HG02623 (cell line): ENCODE results near the gene POLR3B.
"Not testable (repeated sequence)": the region's sequence is repeated elsewhere in the genome, so short reads cannot be mapped to it uniquely, and the experiment has no call there.

Source experiments
- ATAC-seq: cut with Tn5 transposase; IDR thresholded peaks from one replicate; pipeline ENCODE4 v1.9.1; 2021; ENCODE audit warnings: moderate library complexity; ENCODE audit not compliant: unreplicated experiment

The POLR3B gene

GRCh38 chr12:106455111-106455510, 97.6 kb downstream of the POLR3B start:
- peak; percentile 41 for ATAC-seq

GRCh38 chr12:106459124-106459523, 101.6 kb downstream of the POLR3B start:
- ATAC-seq, result no peak

- no peak for ATAC-seq
Observed at GRCh38 chr12:106459534-106459933, 102.0 kb downstream of the POLR3B start.

DNA sequence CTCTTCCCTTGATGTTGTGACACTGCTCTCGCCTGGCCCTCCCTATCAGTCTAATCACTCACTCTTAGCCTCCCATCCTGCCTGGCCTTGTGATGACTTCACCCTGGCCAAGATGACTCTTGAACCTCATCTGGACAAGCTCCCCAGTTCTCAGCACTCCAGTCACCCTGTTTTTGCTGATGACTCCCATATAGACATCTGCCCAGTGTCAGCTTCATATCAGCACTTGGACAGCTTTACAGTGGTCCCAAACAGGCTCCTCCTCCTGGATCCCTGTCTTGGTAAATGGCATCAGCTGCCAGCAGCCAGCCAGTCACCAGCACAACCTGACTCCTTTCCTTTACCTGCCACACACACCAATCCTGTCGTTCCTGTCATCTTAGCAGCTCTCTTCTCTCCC, 104.2 kb downstream of the POLR3B start:
- ATAC-seq, result no peak

DNA sequence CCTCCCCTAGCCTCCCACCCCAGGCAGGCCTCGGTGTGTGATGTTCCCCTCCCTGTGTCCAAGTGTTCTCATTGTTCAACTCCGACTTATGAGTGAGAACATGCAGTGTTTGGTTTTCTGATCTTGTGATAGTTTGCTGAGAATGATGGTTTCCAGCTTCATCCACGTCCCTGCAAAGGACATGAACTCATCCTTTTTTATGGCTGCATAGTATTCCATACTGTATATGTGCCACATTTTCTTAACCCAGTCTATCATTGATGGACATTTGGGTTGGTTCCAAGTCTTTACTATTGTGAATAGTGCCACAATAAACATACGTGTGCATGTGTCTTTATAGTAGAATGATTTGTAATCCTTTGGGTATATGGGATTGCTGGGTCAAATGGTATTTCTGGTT, 108.1 kb downstream of the POLR3B start:
- ATAC-seq, result not testable (repeated sequence)

- ATAC-seq, result not testable (repeated sequence)
Observed at GRCh38 chr12:106475662-106476061, 118.1 kb downstream of the POLR3B start.

- ATAC-seq, result not testable (repeated sequence)
Observed at GRCh38 chr12:106477627-106478026, 120.1 kb downstream of the POLR3B start.

- no peak for ATAC-seq
Observed at GRCh38 chr12:106480251-106480650, 122.7 kb downstream of the POLR3B start.

- no peak for ATAC-seq
Observed at GRCh38 chr12:106481246-106481645, 123.7 kb downstream of the POLR3B start.

- ATAC-seq, result no peak
Observed at GRCh38 chr12:106487664-106488063, 130.1 kb downstream of the POLR3B start.

DNA sequence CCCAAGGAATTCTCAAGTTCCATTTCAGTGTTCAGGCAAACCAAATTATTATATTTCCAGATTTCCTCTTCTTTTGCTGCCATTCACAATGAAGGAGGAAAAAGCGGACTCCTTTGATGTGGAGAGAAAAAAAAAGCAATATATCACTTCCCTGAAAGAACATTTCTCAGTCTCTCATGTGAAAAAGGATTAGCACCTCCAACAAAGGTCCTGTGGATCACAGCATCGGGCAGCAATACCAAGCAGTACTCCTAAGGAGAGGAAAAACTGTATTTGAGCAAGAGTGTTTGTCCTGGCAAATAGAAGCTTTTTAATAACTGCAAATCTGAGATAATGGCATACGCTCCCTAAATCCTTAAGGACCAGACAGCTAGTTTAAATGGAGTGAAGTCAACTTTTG, 131.3 kb downstream of the POLR3B start:
- no peak for ATAC-seq

DNA sequence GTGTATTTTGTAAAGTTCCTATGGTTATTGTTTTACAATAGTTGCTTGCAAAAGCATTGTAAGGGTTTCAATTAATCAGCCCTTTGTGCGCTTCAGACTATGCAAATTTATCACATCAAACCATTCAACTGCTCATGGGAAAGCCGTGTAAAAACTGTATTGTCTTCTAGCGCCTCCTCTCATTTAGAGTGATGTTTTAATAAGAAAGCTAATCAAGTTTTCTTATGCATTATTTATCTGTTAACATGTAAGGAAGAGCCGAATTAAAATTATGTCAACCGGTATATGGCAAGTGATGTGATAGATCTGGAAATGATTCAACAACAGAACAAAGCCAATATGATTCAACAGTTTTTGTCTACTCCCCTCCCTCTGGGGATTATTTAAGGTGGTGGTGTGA, 132.7 kb downstream of the POLR3B start:
- no peak for ATAC-seq

DNA sequence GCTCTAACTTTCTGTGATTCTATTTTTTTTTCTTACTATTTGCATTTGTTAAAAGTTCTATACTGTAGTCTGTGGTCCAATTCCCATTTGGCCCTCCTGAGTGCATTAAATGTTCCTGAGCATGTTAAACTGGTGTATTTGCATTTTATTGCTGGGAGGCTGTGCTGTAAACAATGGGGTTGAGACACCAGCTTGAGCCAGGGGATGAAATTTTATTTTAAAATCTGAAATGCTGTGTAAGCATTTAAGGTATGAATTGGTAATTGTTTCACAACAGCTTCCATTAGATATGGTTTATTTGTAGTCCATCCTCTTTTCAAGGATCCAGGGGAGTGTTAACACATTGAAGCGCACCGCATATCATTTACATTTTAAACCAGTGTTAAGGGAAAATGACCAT, 135.3 kb downstream of the POLR3B start:
- no peak for ATAC-seq

- no peak for ATAC-seq
Observed at GRCh38 chr12:106493531-106493930, 136.0 kb downstream of the POLR3B start.

GRCh38 chr12:106495354-106495965, 137.9 kb downstream of the POLR3B start:
- ATAC-seq, result no peak

DNA sequence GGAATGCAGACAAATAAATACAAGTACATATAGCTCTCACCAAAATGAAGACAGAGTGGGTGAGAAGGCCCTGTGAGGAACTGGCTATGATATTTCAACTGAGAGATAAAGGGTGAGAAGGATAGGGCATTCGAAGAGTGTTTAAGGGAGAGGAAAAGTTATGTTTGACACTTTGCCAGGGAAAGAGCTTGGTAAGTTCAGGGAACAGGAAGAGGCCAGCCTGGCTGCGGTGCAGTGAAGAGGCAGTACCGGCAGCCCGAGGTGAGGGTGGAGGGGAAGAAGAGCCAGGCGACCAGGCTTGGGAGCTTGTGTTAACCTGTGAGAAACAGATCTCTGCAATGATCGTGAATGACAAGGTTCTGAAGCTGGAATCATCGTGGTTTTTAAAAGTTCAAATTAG, 140.5 kb downstream of the POLR3B start:
- no peak for ATAC-seq

DNA sequence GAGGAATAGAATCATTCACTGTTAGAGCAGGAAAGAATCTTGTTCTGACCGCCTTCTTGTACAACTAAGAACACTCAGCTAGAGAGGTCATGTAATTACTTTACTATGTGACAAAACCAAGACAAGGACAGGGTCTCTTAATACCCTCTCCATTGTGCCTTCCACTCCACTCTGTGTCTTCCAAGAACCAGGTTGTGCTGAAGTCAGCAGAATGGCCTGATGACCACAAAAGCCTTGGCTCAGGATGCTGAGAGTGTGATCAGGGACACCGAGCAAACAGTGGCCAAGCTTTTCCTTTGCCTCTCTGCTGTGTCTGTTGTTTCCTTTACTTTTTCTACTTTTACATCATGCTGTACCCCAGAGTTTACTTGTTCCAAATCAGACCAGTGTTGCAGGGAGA, 142.1 kb downstream of the POLR3B start:
- no peak for ATAC-seq

- no peak for ATAC-seq
Observed at GRCh38 chr12:106506691-106507090, 149.1 kb downstream of the POLR3B start.

- ATAC-seq, result no peak
Observed at GRCh38 chr12:106508966-106509365, 151.4 kb downstream of the POLR3B start.

GRCh38 chr12:106511365-106511764, 153.8 kb downstream of the POLR3B start:
- ATAC-seq, result no peak

DNA sequence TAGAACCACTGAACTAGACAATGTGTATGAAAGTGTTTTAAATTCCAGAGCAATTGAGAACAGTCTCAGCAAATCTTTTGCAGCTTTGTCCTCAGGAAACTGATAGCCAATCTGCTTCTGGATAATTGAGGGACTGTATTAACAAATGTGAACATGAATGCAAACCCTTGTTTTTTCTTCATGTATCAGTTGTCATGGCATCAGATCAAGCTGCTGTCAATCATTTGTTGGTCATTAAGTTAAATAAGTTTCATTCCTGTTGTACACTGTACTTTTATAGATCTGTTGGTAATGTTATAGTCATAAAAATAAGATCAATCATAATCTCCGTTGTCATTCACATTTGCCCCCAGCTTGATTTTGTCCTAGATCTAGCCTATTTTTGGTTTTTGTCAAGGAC, 159.8 kb downstream of the POLR3B start:
- no peak for ATAC-seq

DNA sequence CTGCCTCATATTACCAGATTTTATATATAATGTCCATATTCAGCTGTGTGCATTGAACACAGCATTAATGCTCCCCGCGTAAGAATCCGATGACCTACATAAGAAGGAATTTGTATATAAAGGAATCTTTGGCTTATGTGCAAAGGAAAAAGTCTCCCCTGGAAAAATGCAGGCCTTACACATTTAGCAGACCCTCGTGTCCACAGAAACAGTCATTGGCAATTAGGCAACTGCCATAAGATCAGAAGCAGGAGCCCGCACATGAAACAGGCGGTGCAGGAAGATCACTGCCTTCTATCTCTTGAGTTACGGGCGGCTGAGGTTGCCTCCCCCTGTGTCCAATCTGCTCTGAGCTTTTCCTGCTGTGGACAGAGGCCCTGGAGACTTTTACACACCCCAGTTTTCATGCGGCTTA, 162.1 kb downstream of the POLR3B start:
- ATAC-seq, result no peak

- ATAC-seq, result no peak
Observed at GRCh38 chr12:106521901-106522300, 164.4 kb downstream of the POLR3B start.
